GM12878 (cell line): Measurements from ENCODE around the gene FLYWCH2. TPM values are rescaled to one million over a fixed set of nuclear protein-coding genes. Genes with fewer than 3 reads are reported as not detected.

Experiments used
- BCLAF1 ChIP-seq: fragments of 450-650 bp; IDR thresholded peaks from 2 replicates; pipeline ENCODE4 v1.6.1; 2017; ENCODE audit warnings: antibody characterized with exemption, mild to moderate bottlenecking, moderate library complexity
- CEBPZ ChIP-seq: fragments of 150-350 bp; IDR thresholded peaks from 2 replicates; pipeline ENCODE4 v1.6.1; 2016; ENCODE audit warnings: low read depth, low read length
- CTCF ChIP-seq, 3 experiments: IDR thresholded peaks in 2 of 3; conservative IDR thresholded peaks in 1 of 3; 2 replicates each; pipeline ENCODE4 v1.5.1; 2011; ENCODE audit warnings: low read depth in 3 of 3, low read length in 3 of 3, mild to moderate bottlenecking in 3 of 3, control low read depth in 2 of 3, moderate library complexity in 2 of 3, inconsistent platforms in 1 of 3, mixed read lengths in 1 of 3; ENCODE audit not compliant: control insufficient read depth in 2 of 3, insufficient read depth in 1 of 3; ENCODE audit errors: extremely low read depth in 1 of 3
- ELK1 ChIP-seq: IDR thresholded peaks from 2 replicates; pipeline ENCODE4 v1.6.1; 2012; ENCODE audit warnings: low read depth, low read length, improper control_type of control experiment
- GABPA ChIP-seq: IDR thresholded peaks from 2 replicates; pipeline ENCODE4 v1.6.1; 2014; ENCODE audit warnings: antibody characterized with exemption, low read depth, mild to moderate bottlenecking, inconsistent platforms
- HSF1 ChIP-seq: fragments of 150-350 bp; IDR thresholded peaks from 2 replicates; pipeline ENCODE4 v1.6.1; 2014; ENCODE audit warnings: mild to moderate bottlenecking, low read depth, low read length
- MEF2B ChIP-seq: fragments of 450-650 bp; IDR thresholded peaks from 2 replicates; pipeline ENCODE4 v1.6.1; 2018; ENCODE audit warnings: mild to moderate bottlenecking, moderate library complexity; ENCODE audit not compliant: partially characterized antibody, poor library complexity, severe bottlenecking
- MTA3 ChIP-seq: IDR thresholded peaks from 2 replicates; pipeline ENCODE4 v1.6.1; 2012; ENCODE audit warnings: low read length, inconsistent platforms, borderline replicate concordance
- MXI1 ChIP-seq: fragments of 150-350 bp; IDR thresholded peaks from 2 replicates; pipeline ENCODE4 v1.6.1; 2011; ENCODE audit warnings: low read depth, mild to moderate bottlenecking, inconsistent platforms, low read length, improper control_type of control experiment
- PML ChIP-seq: IDR thresholded peaks from 2 replicates; pipeline ENCODE4 v1.6.1; 2012; ENCODE audit warnings: low read length, inconsistent platforms
- RCOR1 ChIP-seq: conservative IDR thresholded peaks from 2 replicates; pipeline ENCODE4 v1.6.1; 2012; ENCODE audit warnings: low read depth, low read length, improper control_type of control experiment
- SIX5 ChIP-seq: IDR thresholded peaks from 2 replicates; pipeline ENCODE4 v1.6.1; 2011; ENCODE audit warnings: mild to moderate bottlenecking, low read depth, low read length, moderate library complexity; ENCODE audit not compliant: severe bottlenecking
- SP1 ChIP-seq: IDR thresholded peaks from one replicate; pipeline ENCODE4 v1.6.1; 2011; ENCODE audit warnings: low read depth, low read length
- SREBF2 ChIP-seq: IDR thresholded peaks from 2 replicates; pipeline ENCODE4 v1.6.1; 2012; ENCODE audit warnings: mild to moderate bottlenecking, low read length
- SUPT20H ChIP-seq: IDR thresholded peaks from 2 replicates; pipeline ENCODE4 v1.6.1; 2011; ENCODE audit warnings: low read depth, mild to moderate bottlenecking, low read length, moderate library complexity, borderline replicate concordance; ENCODE audit not compliant: control insufficient read depth
- ZNF207 ChIP-seq: fragments of 450-650 bp; IDR thresholded peaks from 2 replicates; pipeline ENCODE4 v1.6.1; 2014; ENCODE audit warnings: antibody characterized with exemption, mild to moderate bottlenecking, borderline replicate concordance
- ZNF384 ChIP-seq: IDR thresholded peaks from 2 replicates; pipeline ENCODE4 v1.6.1; 2012; ENCODE audit warnings: low read depth, mild to moderate bottlenecking, low read length, improper control_type of control experiment, borderline replicate concordance
- polyA plus RNA-seq, 11 experiments: library from polyadenylated mRNA; depleted of rRNA in 4 of 11; unstranded in 6 of 11; stranded (reverse) in 5 of 11; fragments of >200 nt; fragmentation: Nextera tagmentation in 4 of 11; fragmentation: Illumina TruSeq in 1 of 11; extraction: Ambion mirVana in 4 of 11; extraction: Trizol in 1 of 11; gene quantifications; 1 replicate in 1 of 11; 2 replicates in 10 of 11; pipeline versions ENCODE4 v1.2.1 to v1.2.3, GENCODE V29; 2011 to 2016; ENCODE audit warnings: inconsistent platforms in 2 of 11, missing spikeins in 2 of 11, low read depth in 1 of 11
- total RNA-seq, 4 experiments: library from RNA; depleted of rRNA in 3 of 4; stranded (reverse); fragments of >200 nt in 3 of 4; fragmentation: Illumina TruSeq in 1 of 4; extraction: Trizol in 1 of 4; gene quantifications; 2 replicates each; pipeline versions ENCODE4 v1.2.1 to v1.2.3, GENCODE V29; 2013 to 2021

Gene FLYWCH2
- total and polyA plus RNA-seq, 10 of the 15 experiments (the other 5 are each of a cell fraction or from before 2014, with no cell fraction given): 0.27 to 43.1 (median 17.7) TPM

GRCh38 chr16:2882650-2883457 lies at the start of gene FLYWCH2 (continued):
- TF ChIP-seq CEBPZ: 0 out of 2 replicates have a peak, but pooled peaks have one; percentile 28
- peak in 1 of 3 experiments; percentile 8; a peak in 1 of 6 replicates for TF ChIP-seq CTCF (IDR thresholded peaks at IDR 0.05 in 2 of 3, conservative IDR thresholded peaks at IDR 0.05 in 1 of 3; ENCODE audit: control insufficient read depth in 2 of 3, extremely low read depth in 1 of 3, insufficient read depth in 1 of 3, low read depth in 3 of 3, low read length in 3 of 3)
- peak; percentile 94 for TF ChIP-seq SP1
- no peak for TF ChIP-seq MTA3
- TF ChIP-seq PML: no peak
- no peak for TF ChIP-seq RCOR1
- TF ChIP-seq SREBF2: no peak
- no peak for TF ChIP-seq MEF2B
- no peak for TF ChIP-seq SUPT20H
- TF ChIP-seq ZNF384: no peak
- TF ChIP-seq GABPA: no peak
- no peak for TF ChIP-seq BCLAF1
- TF ChIP-seq ELK1: no peak
- TF ChIP-seq MXI1: no peak
- TF ChIP-seq SIX5: no peak
- no peak for TF ChIP-seq HSF1
- TF ChIP-seq ZNF207: 0 out of 2 replicates have a peak, but pooled peaks have one; percentile 20
